ENCODE measurements around the gene ZNF398. TPM values are rescaled to one million over a fixed set of nuclear protein-coding genes. Genes with fewer than 3 reads are reported as not detected.

ZNF398 gene
- total RNA-seq, 1 donor from 2014 or later = 16.6 TPM

DNA sequence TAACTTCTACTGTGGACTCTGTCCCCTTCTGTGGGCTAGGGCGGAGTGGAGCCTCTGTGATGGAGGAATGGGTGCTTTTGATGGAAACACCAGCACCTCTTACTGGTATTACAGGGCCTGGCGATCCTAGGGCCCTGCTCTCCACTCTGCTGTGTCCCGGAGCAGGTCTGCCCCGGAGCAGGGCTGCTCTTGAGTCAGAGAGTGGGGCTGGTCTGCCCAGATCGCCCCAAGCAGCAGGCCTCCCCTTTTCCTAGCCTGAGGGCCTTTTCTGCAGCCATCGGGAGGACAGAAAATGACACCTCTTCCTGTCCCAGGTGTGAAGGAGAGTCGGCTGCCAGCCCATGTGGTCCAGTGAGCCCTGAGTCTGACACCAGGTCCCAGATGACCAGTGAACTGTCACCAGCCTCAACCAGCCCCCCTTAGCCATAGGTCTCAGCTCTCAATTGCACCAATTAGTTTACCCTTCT is 49.5 kb downstream of the ZNF398 start:
- H4K20me1 ChIP-seq (ENCODE audit: insufficient read depth, low read length) = peaks cover 37% of the 10 kb centered on the region
- no peak for DNase-seq (ENCODE audit: low read depth)
- no peak for TF ChIP-seq EZH2 (IDR thresholded peaks at IDR 0.05; ENCODE audit: insufficient read depth, low read length)
- TF ChIP-seq, protein P1, sequence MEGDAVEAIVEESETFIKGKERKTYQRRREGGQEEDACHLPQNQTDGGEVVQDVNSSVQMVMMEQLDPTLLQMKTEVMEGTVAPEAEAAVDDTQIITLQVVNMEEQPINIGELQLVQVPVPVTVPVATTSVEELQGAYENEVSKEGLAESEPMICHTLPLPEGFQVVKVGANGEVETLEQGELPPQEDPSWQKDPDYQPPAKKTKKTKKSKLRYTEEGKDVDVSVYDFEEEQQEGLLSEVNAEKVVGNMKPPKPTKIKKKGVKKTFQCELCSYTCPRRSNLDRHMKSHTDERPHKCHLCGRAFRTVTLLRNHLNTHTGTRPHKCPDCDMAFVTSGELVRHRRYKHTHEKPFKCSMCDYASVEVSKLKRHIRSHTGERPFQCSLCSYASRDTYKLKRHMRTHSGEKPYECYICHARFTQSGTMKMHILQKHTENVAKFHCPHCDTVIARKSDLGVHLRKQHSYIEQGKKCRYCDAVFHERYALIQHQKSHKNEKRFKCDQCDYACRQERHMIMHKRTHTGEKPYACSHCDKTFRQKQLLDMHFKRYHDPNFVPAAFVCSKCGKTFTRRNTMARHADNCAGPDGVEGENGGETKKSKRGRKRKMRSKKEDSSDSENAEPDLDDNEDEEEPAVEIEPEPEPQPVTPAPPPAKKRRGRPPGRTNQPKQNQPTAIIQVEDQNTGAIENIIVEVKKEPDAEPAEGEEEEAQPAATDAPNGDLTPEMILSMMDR (IDR thresholded peaks at IDR 0.05; ENCODE audit: insufficient read depth, low read depth, low read length) = no peak
- H3K36me3 Mint-ChIP-seq (ENCODE audit: low read depth, unreplicated experiment) = peaks cover 23% of the 10 kb centered on the region
- peaks cover 35% of the 10 kb centered on the region for H3K4me1 Mint-ChIP-seq (ENCODE audit: low read depth, unreplicated experiment)
- FAIRE-seq = no peak
- H3K4me1 ChIP-seq (ENCODE audit: insufficient read depth, low read length) = peaks cover 32% of the 10 kb centered on the region
- H3K27ac Mint-ChIP-seq (ENCODE audit: unreplicated experiment) = peak overlapping the region; percentile 90
- H3K4me3 Mint-ChIP-seq (ENCODE audit: unreplicated experiment) = peak overlapping the region; percentile 97
- H2AFZ ChIP-seq (ENCODE audit: low read depth, low read length) = no peak overlapping the region
- peaks cover 19% of the 10 kb centered on the region for H3K36me3 ChIP-seq (ENCODE audit: insufficient read depth, low read length)
- H3K9me3 ChIP-seq (ENCODE audit: insufficient read depth, low read depth, low read length) = no peaks in the 10 kb centered on the region
- no peaks in the 10 kb centered on the region for H3K27me3 ChIP-seq (ENCODE audit: insufficient read depth, low read length)
- H3K27ac ChIP-seq (ENCODE audit: low read depth, low read length) = peak overlapping the region; percentile 79
- peaks cover 3% of the 10 kb centered on the region for H3K27me3 Mint-ChIP-seq (ENCODE audit: low read depth, unreplicated experiment)
- H3K4me3 ChIP-seq (ENCODE audit: insufficient read depth, low read depth, low read length) = peak overlapping the region; percentile 86
- H3K79me2 ChIP-seq (ENCODE audit: insufficient read depth, low read length) = peaks cover 51% of the 10 kb centered on the region
- peaks cover under 1% of the 10 kb centered on the region for H3K9me3 Mint-ChIP-seq (ENCODE audit: unreplicated experiment)
- peak overlapping the region; percentile 94 for H3K4me2 ChIP-seq (ENCODE audit: low read length)
- peak overlapping the region; percentile 87 for H3K9ac ChIP-seq (ENCODE audit: low read length)

DNA sequence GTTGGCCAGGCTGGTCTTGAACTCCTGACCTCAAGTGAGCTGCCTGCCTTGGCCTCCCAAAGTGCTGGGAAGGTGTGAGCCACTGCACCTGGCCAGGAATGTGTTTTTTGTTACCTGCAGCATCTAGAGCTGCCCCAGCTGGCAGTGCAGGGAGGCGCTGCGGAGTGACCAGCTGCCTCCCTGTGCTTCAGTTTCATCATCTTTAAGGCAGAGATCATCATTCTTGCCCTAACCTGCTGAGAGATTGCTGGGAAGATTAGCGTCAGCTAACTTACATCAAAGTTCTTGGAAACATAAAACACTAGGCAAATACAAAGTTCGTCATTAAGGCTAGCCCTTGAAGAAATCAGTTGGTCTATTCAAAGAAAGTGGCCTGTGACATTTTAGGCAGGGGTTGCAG is 50.4 kb downstream of the ZNF398 start:
- H3K4me3 Mint-ChIP-seq (ENCODE audit: unreplicated experiment) = peak overlapping the region; percentile 67
- H3K27me3 Mint-ChIP-seq (ENCODE audit: low read depth, unreplicated experiment) = peaks cover 1% of the 10 kb centered on the region
- H3K9me3 Mint-ChIP-seq (ENCODE audit: unreplicated experiment) = peaks cover 2% of the 10 kb centered on the region
- H3K4me3 ChIP-seq (ENCODE audit: insufficient read depth, low read depth, low read length) = no peak overlapping the region
- peak overlapping the region; percentile 87 for H3K9ac ChIP-seq (ENCODE audit: low read length)
- DNase-seq (ENCODE audit: low read depth) (no peak), FAIRE-seq (no peak)
- peaks cover 32% of the 10 kb centered on the region for H3K4me1 ChIP-seq (ENCODE audit: insufficient read depth, low read length)
- H3K27ac ChIP-seq (ENCODE audit: low read depth, low read length) = no peak overlapping the region
- peaks cover 26% of the 10 kb centered on the region for H3K36me3 Mint-ChIP-seq (ENCODE audit: low read depth, unreplicated experiment)
- H3K4me1 Mint-ChIP-seq (ENCODE audit: low read depth, unreplicated experiment) = peaks cover 39% of the 10 kb centered on the region
- no peak overlapping the region for H2AFZ ChIP-seq (ENCODE audit: low read depth, low read length)
- no peaks in the 10 kb centered on the region for H3K9me3 ChIP-seq (ENCODE audit: insufficient read depth, low read depth, low read length)
- peaks cover 57% of the 10 kb centered on the region for H3K79me2 ChIP-seq (ENCODE audit: insufficient read depth, low read length)
- H3K36me3 ChIP-seq (ENCODE audit: insufficient read depth, low read length) = peaks cover 20% of the 10 kb centered on the region
- no peaks in the 10 kb centered on the region for H3K27me3 ChIP-seq (ENCODE audit: insufficient read depth, low read length)
- TF ChIP-seq, protein P1 (IDR thresholded peaks at IDR 0.05; ENCODE audit: insufficient read depth, low read depth, low read length) = no peak
- no peak for TF ChIP-seq EZH2 (IDR thresholded peaks at IDR 0.05; ENCODE audit: insufficient read depth, low read length)
- H4K20me1 ChIP-seq (ENCODE audit: insufficient read depth, low read length) = peaks cover 38% of the 10 kb centered on the region
- peak overlapping the region; percentile 14 for H3K4me2 ChIP-seq (ENCODE audit: low read length)
- H3K27ac Mint-ChIP-seq (ENCODE audit: unreplicated experiment) = no peak overlapping the region

GRCh38 chr7:149198161-149198816 is 51.0 kb downstream of the ZNF398 start:
- no peak overlapping the region for H3K4me3 ChIP-seq (ENCODE audit: insufficient read depth, low read depth, low read length)
- H3K79me2 ChIP-seq (ENCODE audit: insufficient read depth, low read length) = peaks cover 64% of the 10 kb centered on the region
- Mint-ChIP-seq H3K27me3 (ENCODE audit: low read depth, unreplicated experiment) (no peaks in the 10 kb centered on the region), H3K27ac (ENCODE audit: unreplicated experiment) (no peak overlapping the region), H3K36me3 (ENCODE audit: low read depth, unreplicated experiment) (peaks cover 26% of the 10 kb centered on the region), H3K4me1 (ENCODE audit: low read depth, unreplicated experiment) (peaks cover 45% of the 10 kb centered on the region), H3K9me3 (ENCODE audit: unreplicated experiment) (peaks cover 2% of the 10 kb centered on the region), H3K4me3 (ENCODE audit: unreplicated experiment) (peak overlapping the region; percentile 67)
- peaks cover 45% of the 10 kb centered on the region for H4K20me1 ChIP-seq (ENCODE audit: insufficient read depth, low read length)
- H3K27ac ChIP-seq (ENCODE audit: low read depth, low read length) = no peak overlapping the region
- peaks cover 32% of the 10 kb centered on the region for H3K4me1 ChIP-seq (ENCODE audit: insufficient read depth, low read length)
- no peak for TF ChIP-seq EZH2 (IDR thresholded peaks at IDR 0.05; ENCODE audit: insufficient read depth, low read length)
- TF ChIP-seq, protein P1 (IDR thresholded peaks at IDR 0.05; ENCODE audit: insufficient read depth, low read depth, low read length) = no peak
- peaks cover 25% of the 10 kb centered on the region for H3K36me3 ChIP-seq (ENCODE audit: insufficient read depth, low read length)
- H2AFZ ChIP-seq (ENCODE audit: low read depth, low read length) = no peak overlapping the region
- H3K9ac ChIP-seq (ENCODE audit: low read length) = peak overlapping the region; percentile 87
- DNase-seq (ENCODE audit: low read depth) (no peak), FAIRE-seq (no peak)
- peak overlapping the region; percentile 37 for H3K4me2 ChIP-seq (ENCODE audit: low read length)
- no peaks in the 10 kb centered on the region for H3K27me3 ChIP-seq (ENCODE audit: insufficient read depth, low read length)
- no peaks in the 10 kb centered on the region for H3K9me3 ChIP-seq (ENCODE audit: insufficient read depth, low read depth, low read length)

Measured in astrocyte (in vitro differentiated cells and primary cell).